Fibroblast of peridontal ligament (primary cell): Measurements from ENCODE around the gene VEGFC.
A peak's percentile ranks its signal among the peaks of the same experiment; 100 is the strongest.

Experiments used
- DNase-seq: peaks from one replicate; pipeline ENCODE4 v3.0.0-alpha.2; 2010; ENCODE audit errors: extremely low read depth

Gene VEGFC

GRCh38 chr4:176762661-176763308, 29.9 kb downstream of the VEGFC start:
- DNase-seq = no peak

- no peak for DNase-seq
Measured at GRCh38 chr4:176761872-176762271, 30.9 kb downstream of the VEGFC start.

- DNase-seq = no peak
Measured at GRCh38 chr4:176760471-176760870, 32.3 kb downstream of the VEGFC start.

GRCh38 chr4:176758731-176759130, 34.0 kb downstream of the VEGFC start:
- DNase-seq = no peak

GRCh38 chr4:176758323-176758722, 34.4 kb downstream of the VEGFC start:
- no peak for DNase-seq

- DNase-seq = no peak
Measured at GRCh38 chr4:176755613-176756012, 37.1 kb downstream of the VEGFC start.

- no peak for DNase-seq
Measured at GRCh38 chr4:176755001-176755400, 37.7 kb downstream of the VEGFC start.

- DNase-seq = peak; percentile 98
Measured at GRCh38 chr4:176753049-176753448, 39.7 kb downstream of the VEGFC start.

GRCh38 chr4:176752191-176752749, 40.5 kb downstream of the VEGFC start:
- DNase-seq = no peak

GRCh38 chr4:176751061-176751460, 41.7 kb downstream of the VEGFC start:
- DNase-seq = peak; percentile 31

- peak; percentile 36 for DNase-seq
Measured at GRCh38 chr4:176746846-176747245, 45.9 kb downstream of the VEGFC start.

GRCh38 chr4:176745902-176746301, 46.8 kb downstream of the VEGFC start:
- DNase-seq = no peak

- peak; percentile 59 for DNase-seq
Measured at GRCh38 chr4:176744091-176744490, 48.6 kb downstream of the VEGFC start.

- no peak for DNase-seq
Measured at GRCh38 chr4:176742211-176742610, 50.5 kb downstream of the VEGFC start.

- DNase-seq = no peak
Measured at GRCh38 chr4:176741253-176741652, 51.5 kb downstream of the VEGFC start.

GRCh38 chr4:176735300-176735699, 57.4 kb downstream of the VEGFC start:
- DNase-seq = peak; percentile 57

GRCh38 chr4:176734461-176734860, 58.3 kb downstream of the VEGFC start:
- DNase-seq = no peak

- DNase-seq = no peak
Measured at GRCh38 chr4:176729489-176729888, 63.2 kb downstream of the VEGFC start.

GRCh38 chr4:176726803-176727202, 65.9 kb downstream of the VEGFC start:
- peak; percentile 43 for DNase-seq

- DNase-seq = no peak
Measured at GRCh38 chr4:176721459-176721858, 71.3 kb downstream of the VEGFC start.

- peak; percentile 47 for DNase-seq
Measured at GRCh38 chr4:176718881-176719280, 73.8 kb downstream of the VEGFC start.

- no peak for DNase-seq
Measured at GRCh38 chr4:176717237-176717636, 75.5 kb downstream of the VEGFC start.

- no peak for DNase-seq
Measured at GRCh38 chr4:176709417-176709816, 83.3 kb downstream of the VEGFC start.

GRCh38 chr4:176708771-176709311, 83.9 kb downstream of the VEGFC start:
- DNase-seq = no peak
